ENCODE data around the gene GPS2.
"Not testable (repeated sequence)": the region's sequence is repeated elsewhere in the genome, so short reads cannot be mapped to it uniquely, and the experiment has no call there.

The GPS2 gene

GRCh38 chr17:7314719-7315569 lies at the start of gene GPS2:
TSS of gene GPS2 (minus strand) at chr17:7315360. CDS start at chr17:7315052, 308 bp downstream.
- peak; percentile 73 for DNase-seq

- no peak for DNase-seq
Measured at GRCh38 chr17:7363311-7363710, 48.2 kb upstream of the GPS2 start.

- no peak for DNase-seq
Measured at GRCh38 chr17:7361906-7362305, 46.7 kb upstream of the GPS2 start.

- no peak for DNase-seq
Measured at GRCh38 chr17:7357381-7357780, 42.2 kb upstream of the GPS2 start.

- DNase-seq = no peak
Measured at GRCh38 chr17:7356756-7357155, 41.6 kb upstream of the GPS2 start.

- peak; percentile 61 for DNase-seq
Measured at GRCh38 chr17:7356072-7356549, 41.0 kb upstream of the GPS2 start.

- DNase-seq = no peak
Measured at GRCh38 chr17:7355573-7355972, 40.4 kb upstream of the GPS2 start.

GRCh38 chr17:7355053-7355452 lies 39.9 kb upstream of the GPS2 start, which contains the start of gene TMEM95:
TSS of gene TMEM95 (plus strand) at chr17:7355156. CDS start at chr17:7355205, 49 bp downstream.
- DNase-seq = no peak

GRCh38 chr17:7354262-7354843 lies 39.2 kb upstream of the GPS2 start:
- no peak for DNase-seq

- DNase-seq = no peak
Measured at GRCh38 chr17:7352910-7353635, 37.9 kb upstream of the GPS2 start.

- no peak for DNase-seq
Measured at GRCh38 chr17:7352503-7352889, 37.3 kb upstream of the GPS2 start.

GRCh38 chr17:7351665-7352502 lies 36.7 kb upstream of the GPS2 start, which contains the start of gene KCTD11:
TSS of gene KCTD11 (plus strand) at chr17:7352162.
- DNase-seq = peak; percentile 44

GRCh38 chr17:7348478-7349242 lies 33.5 kb upstream of the GPS2 start:
- DNase-seq = no peak

- DNase-seq = no peak
Measured at GRCh38 chr17:7347630-7348477, 32.7 kb upstream of the GPS2 start.

GRCh38 chr17:7346761-7347614 lies 31.8 kb upstream of the GPS2 start:
- no peak for DNase-seq

- no peak for DNase-seq
Measured at GRCh38 chr17:7343250-7343649, 28.1 kb upstream of the GPS2 start.

- DNase-seq = no peak
Measured at GRCh38 chr17:7341842-7342241, 26.7 kb upstream of the GPS2 start.

GRCh38 chr17:7340179-7340578 lies 25.0 kb upstream of the GPS2 start:
- DNase-seq = no peak

- DNase-seq = not testable (repeated sequence)
Measured at GRCh38 chr17:7337600-7337999, 22.4 kb upstream of the GPS2 start.

Measured in NCI-H510A treated with DMSO at 0.1 percent for 48 hours (cell line).